ENCODE results near the gene DNAJC5G.
"Not testable (repeated sequence)": the region's sequence is repeated elsewhere in the genome, so short reads cannot be mapped to it uniquely, and the experiment has no call there.

DNAJC5G gene

DNA sequence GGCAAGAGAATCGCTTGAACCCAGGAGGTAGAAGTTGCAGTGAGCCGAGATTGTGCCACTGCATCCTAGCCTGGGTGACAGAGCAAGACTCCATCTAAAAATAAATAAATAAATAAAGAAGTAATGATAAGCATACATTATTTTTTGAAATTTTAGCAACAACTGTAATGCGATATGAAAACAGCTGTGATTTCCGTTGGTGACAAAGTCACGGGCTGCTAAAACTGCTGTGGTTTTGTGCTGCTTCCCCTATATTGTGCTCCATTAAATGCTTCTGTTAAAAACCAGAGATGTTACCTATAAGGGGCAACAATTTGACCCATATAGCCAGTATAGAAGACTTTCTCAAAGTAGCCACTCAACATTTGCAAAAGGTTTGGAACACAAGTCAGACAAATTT is 15.3 kb downstream of the DNAJC5G start:
- peaks cover 17% of the 10 kb centered on the region for H3K4me1 Mint-ChIP-seq
- no peaks in the 10 kb centered on the region for H3K36me3 Mint-ChIP-seq (ENCODE audit: low read depth)
- no peak overlapping the region for H3K27ac Mint-ChIP-seq
- H3K9me3 Mint-ChIP-seq: no peaks in the 10 kb centered on the region
- DNase-seq: no peak
- TF ChIP-seq, protein P1, sequence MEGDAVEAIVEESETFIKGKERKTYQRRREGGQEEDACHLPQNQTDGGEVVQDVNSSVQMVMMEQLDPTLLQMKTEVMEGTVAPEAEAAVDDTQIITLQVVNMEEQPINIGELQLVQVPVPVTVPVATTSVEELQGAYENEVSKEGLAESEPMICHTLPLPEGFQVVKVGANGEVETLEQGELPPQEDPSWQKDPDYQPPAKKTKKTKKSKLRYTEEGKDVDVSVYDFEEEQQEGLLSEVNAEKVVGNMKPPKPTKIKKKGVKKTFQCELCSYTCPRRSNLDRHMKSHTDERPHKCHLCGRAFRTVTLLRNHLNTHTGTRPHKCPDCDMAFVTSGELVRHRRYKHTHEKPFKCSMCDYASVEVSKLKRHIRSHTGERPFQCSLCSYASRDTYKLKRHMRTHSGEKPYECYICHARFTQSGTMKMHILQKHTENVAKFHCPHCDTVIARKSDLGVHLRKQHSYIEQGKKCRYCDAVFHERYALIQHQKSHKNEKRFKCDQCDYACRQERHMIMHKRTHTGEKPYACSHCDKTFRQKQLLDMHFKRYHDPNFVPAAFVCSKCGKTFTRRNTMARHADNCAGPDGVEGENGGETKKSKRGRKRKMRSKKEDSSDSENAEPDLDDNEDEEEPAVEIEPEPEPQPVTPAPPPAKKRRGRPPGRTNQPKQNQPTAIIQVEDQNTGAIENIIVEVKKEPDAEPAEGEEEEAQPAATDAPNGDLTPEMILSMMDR (IDR thresholded peaks at IDR 0.05): no peak
- H3K27me3 Mint-ChIP-seq (ENCODE audit: low read depth, poor library complexity): peaks cover 78% of the 10 kb centered on the region
- H3K4me3 Mint-ChIP-seq: no peak overlapping the region

DNA sequence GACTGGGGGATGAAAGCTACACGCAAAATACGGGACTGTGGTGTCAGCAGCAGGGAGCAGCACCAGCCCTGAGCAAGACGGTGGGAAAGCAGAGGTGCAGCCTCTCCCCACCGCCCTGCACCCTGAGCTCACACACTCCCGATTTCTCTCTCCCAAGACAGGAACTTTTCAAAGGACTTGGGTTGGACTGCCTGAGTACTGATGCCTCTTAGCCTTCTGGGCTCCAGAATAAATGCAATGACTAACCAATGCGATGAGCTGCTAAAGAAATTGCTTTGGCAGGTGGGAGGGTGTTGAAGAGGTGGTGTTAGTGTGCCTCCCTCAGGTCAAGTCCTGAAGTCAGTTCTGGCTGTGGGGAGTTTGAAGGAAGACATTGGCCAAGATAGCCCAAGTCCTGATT is 16.6 kb downstream of the DNAJC5G start:
- no peaks in the 10 kb centered on the region for H3K36me3 Mint-ChIP-seq (ENCODE audit: low read depth)
- TF ChIP-seq, protein P1 (IDR thresholded peaks at IDR 0.05): no peak
- no peak for DNase-seq
- no peaks in the 10 kb centered on the region for H3K9me3 Mint-ChIP-seq
- H3K4me3 Mint-ChIP-seq: no peak overlapping the region
- peaks cover 78% of the 10 kb centered on the region for H3K27me3 Mint-ChIP-seq (ENCODE audit: low read depth, poor library complexity)
- no peak overlapping the region for H3K27ac Mint-ChIP-seq
- peaks cover 17% of the 10 kb centered on the region for H3K4me1 Mint-ChIP-seq

- Mint-ChIP-seq H3K4me1 (peaks cover 21% of the 10 kb centered on the region), H3K9me3 (no peaks in the 10 kb centered on the region), H3K4me3 (no peak overlapping the region), H3K27ac (no peak overlapping the region), H3K27me3 (ENCODE audit: low read depth, poor library complexity) (peaks cover 72% of the 10 kb centered on the region), H3K36me3 (ENCODE audit: low read depth) (no peaks in the 10 kb centered on the region)
- TF ChIP-seq, protein P1 (IDR thresholded peaks at IDR 0.05): no peak
- DNase-seq: no peak
Measured at GRCh38 chr2:27294928-27295327, 19.7 kb downstream of the DNAJC5G start.

- H3K27me3 Mint-ChIP-seq (ENCODE audit: low read depth, poor library complexity): peaks cover 62% of the 10 kb centered on the region
- H3K4me1 Mint-ChIP-seq: peaks cover 20% of the 10 kb centered on the region
- no peaks in the 10 kb centered on the region for H3K36me3 Mint-ChIP-seq (ENCODE audit: low read depth)
- H3K9me3 Mint-ChIP-seq: no peaks in the 10 kb centered on the region
- TF ChIP-seq, protein P1 (IDR thresholded peaks at IDR 0.05): no peak
- no peak for DNase-seq
- no peak overlapping the region for H3K4me3 Mint-ChIP-seq
- H3K27ac Mint-ChIP-seq: no peak overlapping the region
Measured at GRCh38 chr2:27296481-27296880, 21.2 kb downstream of the DNAJC5G start.

- H3K36me3 Mint-ChIP-seq (ENCODE audit: low read depth): no peaks in the 10 kb centered on the region
- peaks cover 58% of the 10 kb centered on the region for H3K27me3 Mint-ChIP-seq (ENCODE audit: low read depth, poor library complexity)
- H3K27ac Mint-ChIP-seq: no peak overlapping the region
- H3K4me1 Mint-ChIP-seq: peaks cover 12% of the 10 kb centered on the region
- H3K9me3 Mint-ChIP-seq: no peaks in the 10 kb centered on the region
- TF ChIP-seq, protein P1 (IDR thresholded peaks at IDR 0.05): no peak
- no peak for DNase-seq
- H3K4me3 Mint-ChIP-seq: no peak overlapping the region
Measured at GRCh38 chr2:27297195-27297594, 22.0 kb downstream of the DNAJC5G start.

DNA sequence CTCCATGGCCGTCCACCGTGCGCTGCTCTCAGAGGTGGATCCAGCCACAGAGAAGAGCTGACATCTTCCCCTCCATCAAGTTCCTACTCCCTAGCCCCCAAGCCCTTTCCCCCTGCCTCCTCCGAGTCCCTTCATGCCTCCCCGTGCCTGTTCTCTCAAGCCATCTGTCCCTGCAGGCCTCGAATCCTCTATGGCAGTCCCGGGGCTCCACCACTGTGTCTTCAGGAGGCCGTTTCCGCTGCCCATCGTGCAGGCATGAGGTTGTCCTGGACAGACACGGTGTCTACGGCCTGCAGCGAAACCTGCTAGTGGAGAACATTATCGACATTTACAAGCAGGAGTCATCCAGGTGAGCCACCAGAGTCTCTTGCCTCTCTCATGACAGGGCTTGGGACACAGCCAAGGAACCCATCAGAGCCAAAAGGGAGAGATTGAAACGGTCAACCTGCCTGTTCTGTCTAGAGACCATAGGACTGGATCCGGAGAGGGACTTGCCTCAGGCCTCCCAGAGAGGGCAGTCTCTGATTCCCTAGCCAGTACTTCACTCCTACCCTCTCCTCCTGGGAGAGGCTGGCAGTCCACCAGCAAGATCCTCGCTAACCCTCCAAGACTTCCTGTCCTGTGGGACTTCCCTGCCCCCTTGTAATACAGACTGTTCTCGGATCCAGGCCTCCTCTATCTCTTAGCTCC is 23.3 kb downstream of the DNAJC5G start:
- no peaks in the 10 kb centered on the region for H3K9me3 Mint-ChIP-seq
- DNase-seq: no peak
- no peak overlapping the region for H3K27ac Mint-ChIP-seq
- H3K4me3 Mint-ChIP-seq: no peak overlapping the region
- H3K27me3 Mint-ChIP-seq (ENCODE audit: low read depth, poor library complexity): peaks cover 50% of the 10 kb centered on the region
- TF ChIP-seq, protein P1 (IDR thresholded peaks at IDR 0.05): no peak
- peaks cover 5% of the 10 kb centered on the region for H3K4me1 Mint-ChIP-seq
- H3K36me3 Mint-ChIP-seq (ENCODE audit: low read depth): no peaks in the 10 kb centered on the region

- not testable (repeated sequence) for H3K27ac Mint-ChIP-seq; H3K4me1 Mint-ChIP-seq; H3K4me3 Mint-ChIP-seq; H3K36me3 Mint-ChIP-seq (ENCODE audit: low read depth); DNase-seq; H3K9me3 Mint-ChIP-seq
- peaks cover 57% of the 10 kb centered on the region for H3K27me3 Mint-ChIP-seq (ENCODE audit: low read depth, poor library complexity)
Measured at GRCh38 chr2:27300606-27301005, 25.4 kb downstream of the DNAJC5G start.

Data from nephron progenitor cell (in vitro differentiated cells).